ENCODE data around the gene PIP5K1C.

PIP5K1C gene

GRCh38 chr19:3613818-3614661, 86.2 kb downstream of the PIP5K1C start:
- no peak for DNase-seq
- H3K4me3 Mint-ChIP-seq, result no peak overlapping the region
- no peak overlapping the region for H3K27ac Mint-ChIP-seq
- no peaks in the 10 kb centered on the region for H3K27me3 Mint-ChIP-seq (ENCODE audit: low read depth, poor library complexity)
- H3K4me1 Mint-ChIP-seq, result peaks cover 8% of the 10 kb centered on the region
- H3K9me3 Mint-ChIP-seq, result no peaks in the 10 kb centered on the region
- no peak for TF ChIP-seq CTCF (IDR thresholded peaks at IDR 0.05)
- H3K36me3 Mint-ChIP-seq (ENCODE audit: low read depth), result peaks cover 11% of the 10 kb centered on the region

GRCh38 chr19:3612901-3613741, 87.1 kb downstream of the PIP5K1C start:
- Mint-ChIP-seq H3K27me3 (ENCODE audit: low read depth, poor library complexity) (no peaks in the 10 kb centered on the region), H3K36me3 (ENCODE audit: low read depth) (peaks cover 11% of the 10 kb centered on the region), H3K4me1 (peaks cover 11% of the 10 kb centered on the region), H3K27ac (no peak overlapping the region), H3K4me3 (no peak overlapping the region), H3K9me3 (no peaks in the 10 kb centered on the region)
- DNase-seq, result peak; percentile 43
- no peak for TF ChIP-seq CTCF (IDR thresholded peaks at IDR 0.05)

- Mint-ChIP-seq H3K27ac (no peak overlapping the region), H3K9me3 (no peaks in the 10 kb centered on the region), H3K4me1 (peaks cover 14% of the 10 kb centered on the region), H3K27me3 (ENCODE audit: low read depth, poor library complexity) (peaks cover 1% of the 10 kb centered on the region), H3K4me3 (no peak overlapping the region), H3K36me3 (ENCODE audit: low read depth) (peaks cover 11% of the 10 kb centered on the region)
- no peak for DNase-seq
- no peak for TF ChIP-seq CTCF (IDR thresholded peaks at IDR 0.05)
Measured at GRCh38 chr19:3612330-3612729, 87.9 kb downstream of the PIP5K1C start.

- Mint-ChIP-seq H3K27me3 (ENCODE audit: low read depth, poor library complexity) (peaks cover 6% of the 10 kb centered on the region), H3K27ac (no peak overlapping the region), H3K9me3 (no peaks in the 10 kb centered on the region), H3K4me1 (peaks cover 15% of the 10 kb centered on the region), H3K36me3 (ENCODE audit: low read depth) (peaks cover 11% of the 10 kb centered on the region), H3K4me3 (no peak overlapping the region)
- DNase-seq, result no peak
- no peak for TF ChIP-seq CTCF (IDR thresholded peaks at IDR 0.05)
Measured at GRCh38 chr19:3611841-3612240, 88.4 kb downstream of the PIP5K1C start.

GRCh38 chr19:3610745-3611717, 89.2 kb downstream of the PIP5K1C start:
- no peaks in the 10 kb centered on the region for H3K9me3 Mint-ChIP-seq
- peaks cover 11% of the 10 kb centered on the region for H3K36me3 Mint-ChIP-seq (ENCODE audit: low read depth)
- DNase-seq, result no peak
- no peak overlapping the region for H3K4me3 Mint-ChIP-seq
- no peak for TF ChIP-seq CTCF (IDR thresholded peaks at IDR 0.05)
- peaks cover 7% of the 10 kb centered on the region for H3K27me3 Mint-ChIP-seq (ENCODE audit: low read depth, poor library complexity)
- no peak overlapping the region for H3K27ac Mint-ChIP-seq
- peaks cover 15% of the 10 kb centered on the region for H3K4me1 Mint-ChIP-seq
